HEK293 (cell line): ENCODE data around the gene BMPR1A.

ENCODE experiments used
- GLIS2 ChIP-seq: fragments of 450-650 bp; formaldehyde crosslinking; IDR thresholded peaks from 2 replicates; pipeline ENCODE4 v1.5.1; 2016; ENCODE audit warnings: missing biosample characterization, missing genetic modification characterization
- IKZF3 ChIP-seq: fragments of 450-650 bp; IDR thresholded peaks from 2 replicates; pipeline ENCODE4 v1.5.0; 2018; ENCODE audit warnings: missing biosample characterization, mild to moderate bottlenecking, missing genetic modification characterization, moderate library complexity
- KLF8 ChIP-seq: fragments of 450-650 bp; formaldehyde crosslinking; IDR thresholded peaks from 2 replicates; pipeline ENCODE4 v1.5.1; 2016; ENCODE audit warnings: missing biosample characterization, missing genetic modification characterization
- MYNN ChIP-seq: fragments of 450-650 bp; formaldehyde crosslinking; IDR thresholded peaks from 2 replicates; pipeline ENCODE4 v1.5.1; 2016; ENCODE audit warnings: missing biosample characterization, missing genetic modification characterization, borderline replicate concordance
- OSR2 ChIP-seq: fragments of 450-650 bp; formaldehyde crosslinking; IDR thresholded peaks from 2 replicates; pipeline ENCODE4 v1.5.1; 2016; ENCODE audit warnings: missing biosample characterization, missing genetic modification characterization
- YY1 ChIP-seq: fragments of 450-650 bp; formaldehyde crosslinking; IDR thresholded peaks from 2 replicates; pipeline ENCODE4 v1.5.1; 2018; ENCODE audit warnings: missing biosample characterization, missing genetic modification characterization
- ZBTB20 ChIP-seq: fragments of 450-650 bp; formaldehyde crosslinking; IDR thresholded peaks from 2 replicates; pipeline ENCODE4 v1.5.1; 2016; ENCODE audit warnings: missing biosample characterization, missing genetic modification characterization
- ZFP69B ChIP-seq: fragments of 450-650 bp; formaldehyde crosslinking; IDR thresholded peaks from 2 replicates; pipeline ENCODE4 v1.5.1; 2016; ENCODE audit warnings: missing biosample characterization, missing genetic modification characterization
- ZNF157 ChIP-seq: fragments of 450-650 bp; formaldehyde crosslinking; IDR thresholded peaks from 2 replicates; pipeline ENCODE4 v1.5.1; 2016; ENCODE audit warnings: missing biosample characterization, missing genetic modification characterization
- ZNF2 ChIP-seq: fragments of 450-650 bp; formaldehyde crosslinking; IDR thresholded peaks from 2 replicates; pipeline ENCODE4 v1.5.1; 2016; ENCODE audit warnings: missing biosample characterization, missing genetic modification characterization
- ZNF302 ChIP-seq: fragments of 450-650 bp; formaldehyde crosslinking; IDR thresholded peaks from 2 replicates; pipeline ENCODE4 v1.5.1; 2016; ENCODE audit warnings: missing biosample characterization, missing genetic modification characterization, low read depth
- ZNF366 ChIP-seq: fragments of 450-650 bp; formaldehyde crosslinking; conservative IDR thresholded peaks from 2 replicates; pipeline ENCODE4 v1.5.1; 2016; ENCODE audit warnings: missing biosample characterization, missing genetic modification characterization
- ZNF558 ChIP-seq: fragments of 450-650 bp; formaldehyde crosslinking; IDR thresholded peaks from 2 replicates; pipeline ENCODE4 v1.5.1; 2016; ENCODE audit warnings: missing biosample characterization, missing genetic modification characterization
- ZNF571 ChIP-seq: fragments of 450-650 bp; formaldehyde crosslinking; IDR thresholded peaks from 2 replicates; pipeline ENCODE4 v1.5.0; 2017; ENCODE audit warnings: missing biosample characterization, missing genetic modification characterization
- ZNF629 ChIP-seq: fragments of 450-650 bp; formaldehyde crosslinking; IDR thresholded peaks from 2 replicates; pipeline ENCODE4 v1.5.1; 2017; ENCODE audit warnings: missing biosample characterization, missing genetic modification characterization
- ZNF670 ChIP-seq: fragments of 450-650 bp; formaldehyde crosslinking; IDR thresholded peaks from 2 replicates; pipeline ENCODE4 v1.5.1; 2016; ENCODE audit warnings: missing biosample characterization, missing genetic modification characterization, low read depth
- ZNF76 ChIP-seq: fragments of 450-650 bp; formaldehyde crosslinking; IDR thresholded peaks from 2 replicates; pipeline ENCODE4; 2016; ENCODE audit warnings: low read depth, missing biosample characterization, missing genetic modification characterization, borderline replicate concordance
- ZXDB ChIP-seq: fragments of 450-650 bp; formaldehyde crosslinking; IDR thresholded peaks from 2 replicates; pipeline ENCODE4 v1.5.1; 2016; ENCODE audit warnings: missing biosample characterization, missing genetic modification characterization
- TF ChIP-seq, protein P1 (sequence below): fragments of 450-650 bp; IDR thresholded peaks from 2 replicates; pipeline ENCODE4 v1.5.1; 2018; ENCODE audit warnings: missing biosample characterization, missing genetic modification characterization
- TF ChIP-seq, protein P2 (sequence below): fragments of 450-650 bp; formaldehyde crosslinking; IDR thresholded peaks from 2 replicates; pipeline ENCODE4 v1.5.1; 2016; ENCODE audit warnings: missing biosample characterization, missing genetic modification characterization, borderline replicate concordance
- TF ChIP-seq, protein P3 (sequence below): fragments of 450-650 bp; formaldehyde crosslinking; IDR thresholded peaks from 2 replicates; pipeline ENCODE4 v1.5.1; 2016; ENCODE audit warnings: missing biosample characterization, missing genetic modification characterization
- TF ChIP-seq, protein P4 (sequence below): fragments of 450-650 bp; formaldehyde crosslinking; IDR thresholded peaks from 2 replicates; pipeline ENCODE4 v1.5.1; 2016; ENCODE audit warnings: missing biosample characterization, missing genetic modification characterization
- TF ChIP-seq, protein P5 (sequence below): fragments of 450-650 bp; formaldehyde crosslinking; IDR thresholded peaks from 2 replicates; pipeline ENCODE4 v1.5.1; 2016; ENCODE audit warnings: missing biosample characterization, missing genetic modification characterization
- TF ChIP-seq, protein P6 (sequence below): fragments of 450-650 bp; formaldehyde crosslinking; IDR thresholded peaks from 2 replicates; pipeline ENCODE4 v1.5.1; 2016; ENCODE audit warnings: missing biosample characterization, missing genetic modification characterization

Gene BMPR1A

DNA sequence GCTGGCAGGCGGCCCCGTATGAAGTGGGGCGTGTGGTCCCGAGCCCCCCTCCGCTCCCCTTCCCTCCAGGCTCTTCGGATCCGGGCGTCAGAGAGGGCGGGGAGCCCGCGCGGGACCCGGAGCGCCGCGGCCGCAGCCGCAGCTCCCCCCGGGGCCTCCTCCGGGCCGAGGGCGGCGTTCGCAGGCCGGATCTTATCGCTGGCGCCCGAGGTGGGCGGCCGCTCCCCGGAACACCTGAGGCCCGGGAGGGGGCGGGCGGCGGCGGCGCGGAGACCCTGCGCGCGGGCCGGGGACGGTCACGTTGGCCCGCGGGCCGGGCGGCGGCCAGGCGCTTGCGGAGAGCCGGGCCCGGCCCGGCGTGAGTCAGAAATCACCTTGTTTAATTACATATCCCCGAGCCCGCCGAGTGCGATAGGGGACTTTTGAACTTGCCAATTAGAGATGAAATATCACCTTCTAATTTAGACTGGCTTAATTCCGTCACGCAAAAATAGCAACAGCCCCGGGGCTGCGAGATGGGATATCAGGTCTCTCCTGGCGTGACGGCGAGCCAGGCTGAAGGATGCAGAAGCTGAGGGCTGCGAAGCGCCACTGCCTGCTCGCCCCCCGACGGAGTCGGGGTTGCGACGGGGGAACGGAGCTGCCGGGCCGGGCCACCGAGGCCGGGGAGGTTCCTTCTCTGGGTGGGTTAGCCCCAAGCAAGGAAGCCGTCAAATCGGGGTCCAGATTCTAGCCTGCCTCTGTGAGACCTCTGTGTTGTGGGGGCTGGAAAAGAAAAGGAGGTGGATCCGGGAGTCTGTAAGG is 44.7 kb upstream of the BMPR1A start (continued):
- TF ChIP-seq ZNF670 (tag by site-specific recombination) = no peak
- TF ChIP-seq, protein P1, sequence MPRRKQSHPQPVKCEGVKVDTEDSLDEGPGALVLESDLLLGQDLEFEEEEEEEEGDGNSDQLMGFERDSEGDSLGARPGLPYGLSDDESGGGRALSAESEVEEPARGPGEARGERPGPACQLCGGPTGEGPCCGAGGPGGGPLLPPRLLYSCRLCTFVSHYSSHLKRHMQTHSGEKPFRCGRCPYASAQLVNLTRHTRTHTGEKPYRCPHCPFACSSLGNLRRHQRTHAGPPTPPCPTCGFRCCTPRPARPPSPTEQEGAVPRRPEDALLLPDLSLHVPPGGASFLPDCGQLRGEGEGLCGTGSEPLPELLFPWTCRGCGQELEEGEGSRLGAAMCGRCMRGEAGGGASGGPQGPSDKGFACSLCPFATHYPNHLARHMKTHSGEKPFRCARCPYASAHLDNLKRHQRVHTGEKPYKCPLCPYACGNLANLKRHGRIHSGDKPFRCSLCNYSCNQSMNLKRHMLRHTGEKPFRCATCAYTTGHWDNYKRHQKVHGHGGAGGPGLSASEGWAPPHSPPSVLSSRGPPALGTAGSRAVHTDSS (tag by site-specific recombination) = 0 out of 2 replicates have a peak, but pooled peaks have one; percentile 6
- TF ChIP-seq, protein P2, sequence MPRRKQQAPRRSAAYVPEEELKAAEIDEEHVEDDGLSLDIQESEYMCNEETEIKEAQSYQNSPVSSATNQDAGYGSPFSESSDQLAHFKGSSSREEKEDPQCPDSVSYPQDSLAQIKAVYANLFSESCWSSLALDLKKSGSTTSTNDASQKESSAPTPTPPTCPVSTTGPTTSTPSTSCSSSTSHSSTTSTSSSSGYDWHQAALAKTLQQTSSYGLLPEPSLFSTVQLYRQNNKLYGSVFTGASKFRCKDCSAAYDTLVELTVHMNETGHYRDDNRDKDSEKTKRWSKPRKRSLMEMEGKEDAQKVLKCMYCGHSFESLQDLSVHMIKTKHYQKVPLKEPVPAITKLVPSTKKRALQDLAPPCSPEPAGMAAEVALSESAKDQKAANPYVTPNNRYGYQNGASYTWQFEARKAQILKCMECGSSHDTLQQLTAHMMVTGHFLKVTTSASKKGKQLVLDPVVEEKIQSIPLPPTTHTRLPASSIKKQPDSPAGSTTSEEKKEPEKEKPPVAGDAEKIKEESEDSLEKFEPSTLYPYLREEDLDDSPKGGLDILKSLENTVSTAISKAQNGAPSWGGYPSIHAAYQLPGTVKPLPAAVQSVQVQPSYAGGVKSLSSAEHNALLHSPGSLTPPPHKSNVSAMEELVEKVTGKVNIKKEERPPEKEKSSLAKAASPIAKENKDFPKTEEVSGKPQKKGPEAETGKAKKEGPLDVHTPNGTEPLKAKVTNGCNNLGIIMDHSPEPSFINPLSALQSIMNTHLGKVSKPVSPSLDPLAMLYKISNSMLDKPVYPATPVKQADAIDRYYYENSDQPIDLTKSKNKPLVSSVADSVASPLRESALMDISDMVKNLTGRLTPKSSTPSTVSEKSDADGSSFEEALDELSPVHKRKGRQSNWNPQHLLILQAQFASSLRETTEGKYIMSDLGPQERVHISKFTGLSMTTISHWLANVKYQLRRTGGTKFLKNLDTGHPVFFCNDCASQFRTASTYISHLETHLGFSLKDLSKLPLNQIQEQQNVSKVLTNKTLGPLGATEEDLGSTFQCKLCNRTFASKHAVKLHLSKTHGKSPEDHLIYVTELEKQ (tag by site-specific recombination) = no peak
- no peak for TF ChIP-seq YY1 (tag by site-specific recombination)
- TF ChIP-seq MYNN (tag by site-specific recombination) = no peak
- TF ChIP-seq, protein P3, sequence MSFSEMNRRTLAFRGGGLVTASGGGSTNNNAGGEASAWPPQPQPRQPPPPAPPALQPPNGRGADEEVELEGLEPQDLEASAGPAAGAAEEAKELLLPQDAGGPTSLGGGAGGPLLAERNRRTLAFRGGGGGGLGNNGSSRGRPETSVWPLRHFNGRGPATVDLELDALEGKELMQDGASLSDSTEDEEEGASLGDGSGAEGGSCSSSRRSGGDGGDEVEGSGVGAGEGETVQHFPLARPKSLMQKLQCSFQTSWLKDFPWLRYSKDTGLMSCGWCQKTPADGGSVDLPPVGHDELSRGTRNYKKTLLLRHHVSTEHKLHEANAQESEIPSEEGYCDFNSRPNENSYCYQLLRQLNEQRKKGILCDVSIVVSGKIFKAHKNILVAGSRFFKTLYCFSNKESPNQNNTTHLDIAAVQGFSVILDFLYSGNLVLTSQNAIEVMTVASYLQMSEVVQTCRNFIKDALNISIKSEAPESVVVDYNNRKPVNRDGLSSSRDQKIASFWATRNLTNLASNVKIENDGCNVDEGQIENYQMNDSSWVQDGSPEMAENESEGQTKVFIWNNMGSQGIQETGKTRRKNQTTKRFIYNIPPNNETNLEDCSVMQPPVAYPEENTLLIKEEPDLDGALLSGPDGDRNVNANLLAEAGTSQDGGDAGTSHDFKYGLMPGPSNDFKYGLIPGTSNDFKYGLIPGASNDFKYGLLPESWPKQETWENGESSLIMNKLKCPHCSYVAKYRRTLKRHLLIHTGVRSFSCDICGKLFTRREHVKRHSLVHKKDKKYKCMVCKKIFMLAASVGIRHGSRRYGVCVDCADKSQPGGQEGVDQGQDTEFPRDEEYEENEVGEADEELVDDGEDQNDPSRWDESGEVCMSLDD (tag by site-specific recombination) = peak; percentile 67; the same call in 1 of the 2 replicates
- no peak for TF ChIP-seq ZNF302 (tag by site-specific recombination)
- TF ChIP-seq ZNF157 (tag by site-specific recombination) = no peak
- no peak for TF ChIP-seq ZNF2 (tag by site-specific recombination)
- TF ChIP-seq, protein P4, sequence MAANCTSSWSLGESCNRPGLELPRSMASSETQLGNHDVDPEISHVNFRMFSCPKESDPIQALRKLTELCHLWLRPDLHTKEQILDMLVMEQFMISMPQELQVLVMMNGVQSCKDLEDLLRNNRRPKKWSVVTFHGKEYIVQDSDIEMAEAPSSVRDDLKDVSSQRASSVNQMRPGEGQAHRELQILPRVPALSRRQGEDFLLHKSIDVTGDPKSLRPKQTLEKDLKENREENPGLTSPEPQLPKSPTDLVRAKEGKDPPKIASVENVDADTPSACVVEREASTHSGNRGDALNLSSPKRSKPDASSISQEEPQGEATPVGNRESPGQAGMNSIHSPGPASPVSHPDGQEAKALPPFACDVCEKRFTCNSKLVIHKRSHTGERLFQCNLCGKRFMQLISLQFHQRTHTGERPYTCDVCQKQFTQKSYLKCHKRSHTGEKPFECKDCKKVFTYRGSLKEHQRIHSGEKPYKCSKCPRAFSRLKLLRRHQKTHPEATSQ = no peak
- no peak for TF ChIP-seq ZFP69B
- peak; percentile 14; the same call in 1 of the 2 replicates for TF ChIP-seq ZNF629
- TF ChIP-seq ZNF558 (tag by site-specific recombination) = no peak
- peak; percentile 26; the same call in 1 of the 2 replicates for TF ChIP-seq ZXDB
- TF ChIP-seq, protein P5, sequence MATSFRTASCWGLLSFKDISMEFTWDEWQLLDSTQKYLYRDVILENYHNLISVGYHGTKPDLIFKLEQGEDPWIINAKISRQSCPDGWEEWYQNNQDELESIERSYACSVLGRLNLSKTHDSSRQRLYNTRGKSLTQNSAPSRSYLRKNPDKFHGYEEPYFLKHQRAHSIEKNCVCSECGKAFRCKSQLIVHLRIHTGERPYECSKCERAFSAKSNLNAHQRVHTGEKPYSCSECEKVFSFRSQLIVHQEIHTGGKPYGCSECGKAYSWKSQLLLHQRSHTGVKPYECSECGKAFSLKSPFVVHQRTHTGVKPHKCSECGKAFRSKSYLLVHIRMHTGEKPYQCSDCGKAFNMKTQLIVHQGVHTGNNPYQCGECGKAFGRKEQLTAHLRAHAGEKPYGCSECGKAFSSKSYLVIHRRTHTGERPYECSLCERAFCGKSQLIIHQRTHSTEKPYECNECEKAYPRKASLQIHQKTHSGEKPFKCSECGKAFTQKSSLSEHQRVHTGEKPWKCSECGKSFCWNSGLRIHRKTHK = no peak
- no peak for TF ChIP-seq ZNF571 (tag by site-specific recombination)
- no peak for TF ChIP-seq IKZF3
- TF ChIP-seq ZBTB20 (tag by site-specific recombination) = peak; percentile 88
- TF ChIP-seq KLF8 (tag by site-specific recombination) = no peak
- TF ChIP-seq OSR2 = 0 out of 2 replicates have a peak, but pooled peaks have one; percentile 19
- peak; percentile 77 for TF ChIP-seq GLIS2
- peak; percentile 56 for TF ChIP-seq ZNF366 (tag by site-specific recombination)
- TF ChIP-seq ZNF76 (tag by site-specific recombination) = 0 out of 2 replicates have a peak, but pooled peaks have one; percentile 9
- TF ChIP-seq, protein P6, sequence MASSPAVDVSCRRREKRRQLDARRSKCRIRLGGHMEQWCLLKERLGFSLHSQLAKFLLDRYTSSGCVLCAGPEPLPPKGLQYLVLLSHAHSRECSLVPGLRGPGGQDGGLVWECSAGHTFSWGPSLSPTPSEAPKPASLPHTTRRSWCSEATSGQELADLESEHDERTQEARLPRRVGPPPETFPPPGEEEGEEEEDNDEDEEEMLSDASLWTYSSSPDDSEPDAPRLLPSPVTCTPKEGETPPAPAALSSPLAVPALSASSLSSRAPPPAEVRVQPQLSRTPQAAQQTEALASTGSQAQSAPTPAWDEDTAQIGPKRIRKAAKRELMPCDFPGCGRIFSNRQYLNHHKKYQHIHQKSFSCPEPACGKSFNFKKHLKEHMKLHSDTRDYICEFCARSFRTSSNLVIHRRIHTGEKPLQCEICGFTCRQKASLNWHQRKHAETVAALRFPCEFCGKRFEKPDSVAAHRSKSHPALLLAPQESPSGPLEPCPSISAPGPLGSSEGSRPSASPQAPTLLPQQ (tag by site-specific recombination) = peak; percentile 12; the same call in 1 of the 2 replicates
